IPS-18c (cell line): ENCODE results near the gene LENG9.
A peak's percentile ranks its signal among the peaks of the same experiment; 100 is the strongest.
"Not testable (repeated sequence)": the region's sequence is repeated elsewhere in the genome, so short reads cannot be mapped to it uniquely, and the experiment has no call there.

Experiments
- H3K4me3 ChIP-seq: 2 replicates; pipeline ENCODE4 v1.7.0; 2013; ENCODE audit warnings: low read depth, mild to moderate bottlenecking, low read length, moderate library complexity; ENCODE audit not compliant: insufficient read depth
- H3K9me3 ChIP-seq: one replicate; pipeline ENCODE4 v1.6.1; 2013; ENCODE audit warnings: mild to moderate bottlenecking, low read length, moderate library complexity; ENCODE audit not compliant: control insufficient read depth, insufficient read depth

The LENG9 gene

DNA sequence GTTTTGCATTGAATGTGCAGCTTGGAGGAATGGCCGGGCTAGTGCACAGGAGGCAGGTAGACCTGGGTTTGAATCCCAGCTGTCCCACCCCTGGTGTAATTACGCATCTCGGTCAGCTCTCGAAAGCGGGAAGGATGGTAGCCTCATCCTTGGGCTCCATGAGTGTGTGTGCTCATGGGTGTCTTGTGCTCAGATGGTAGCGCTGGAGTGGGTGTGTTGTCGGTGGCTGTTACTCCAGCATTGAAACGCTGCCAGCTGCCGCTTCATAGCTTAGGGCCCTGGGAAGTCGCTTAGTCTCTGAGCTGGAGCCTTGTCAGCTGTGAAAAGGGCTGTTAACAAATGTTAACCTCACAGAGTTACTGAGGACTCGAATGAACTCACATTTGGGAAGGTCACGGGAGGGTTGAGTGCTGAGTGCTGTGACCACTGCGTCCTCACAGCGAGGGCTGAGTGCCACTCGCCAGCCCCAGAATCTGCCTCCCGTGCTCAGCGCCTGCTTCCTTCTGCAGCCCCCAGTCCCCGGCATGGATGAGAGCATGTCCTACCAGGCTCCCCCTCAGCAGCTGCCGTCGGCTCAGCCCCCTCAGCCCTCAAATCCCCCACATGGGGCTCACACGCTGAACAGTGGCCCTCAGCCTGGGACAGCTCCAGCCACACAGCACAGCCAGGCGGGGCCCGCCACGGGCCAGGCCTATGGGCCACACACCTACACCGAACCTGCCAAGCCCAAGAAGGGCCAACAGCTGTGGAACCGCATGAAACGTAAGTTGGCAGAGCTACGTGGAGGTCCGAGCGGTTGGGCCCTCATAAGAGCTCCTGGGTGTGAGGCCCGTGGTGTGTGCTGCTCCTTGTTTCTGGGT is 9.4 kb downstream of the LENG9 start:
- H3K4me3 ChIP-seq = no peak overlapping the region

DNA sequence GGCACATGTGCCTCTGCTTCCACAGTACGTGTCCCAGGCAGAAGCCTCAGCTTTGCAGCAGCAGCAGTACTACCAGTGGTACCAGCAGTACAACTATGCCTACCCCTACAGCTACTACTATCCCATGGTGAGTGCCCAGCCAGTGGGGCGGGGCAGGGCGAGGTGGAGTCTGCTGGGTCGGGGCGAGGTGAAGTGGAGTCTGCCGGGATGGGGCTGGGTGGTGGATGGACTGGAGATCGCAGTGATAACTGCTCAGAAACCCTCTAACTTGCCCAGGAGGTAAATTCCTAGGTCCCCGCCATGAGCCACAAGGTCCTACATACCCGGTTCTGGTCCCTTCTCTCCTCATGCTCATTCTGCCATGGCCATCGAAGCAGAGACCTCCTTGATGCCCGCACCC is 11.0 kb downstream of the LENG9 start:
- Histone ChIP-seq H3K9me3 (no peaks in the 10 kb centered on the region), H3K4me3 (no peak overlapping the region)

More for the DNA sequence above, 9.4 kb downstream of the LENG9 start:
- H3K9me3 ChIP-seq = no peaks in the 10 kb centered on the region

DNA sequence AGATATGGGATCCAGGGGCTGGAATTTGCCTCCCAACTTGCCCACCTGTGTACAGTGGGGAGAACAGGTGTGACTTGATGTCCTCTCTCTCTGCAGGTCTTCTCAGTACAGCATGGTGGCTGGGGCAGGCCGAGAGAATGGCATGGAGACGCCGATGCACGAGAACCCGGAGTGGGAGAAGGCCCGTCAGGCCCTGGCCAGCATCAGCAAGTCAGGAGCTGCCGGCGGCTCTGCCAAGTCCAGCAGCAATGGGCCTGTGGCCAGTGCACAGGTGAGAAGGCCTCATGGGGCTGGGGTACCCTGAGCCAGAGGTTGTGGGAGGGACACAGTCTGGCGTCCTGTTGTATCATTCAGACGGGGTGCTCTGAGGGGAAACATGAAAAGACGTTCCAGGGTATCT is 11.6 kb downstream of the LENG9 start:
- H3K9me3 ChIP-seq = no peaks in the 10 kb centered on the region
- no peak overlapping the region for H3K4me3 ChIP-seq

DNA sequence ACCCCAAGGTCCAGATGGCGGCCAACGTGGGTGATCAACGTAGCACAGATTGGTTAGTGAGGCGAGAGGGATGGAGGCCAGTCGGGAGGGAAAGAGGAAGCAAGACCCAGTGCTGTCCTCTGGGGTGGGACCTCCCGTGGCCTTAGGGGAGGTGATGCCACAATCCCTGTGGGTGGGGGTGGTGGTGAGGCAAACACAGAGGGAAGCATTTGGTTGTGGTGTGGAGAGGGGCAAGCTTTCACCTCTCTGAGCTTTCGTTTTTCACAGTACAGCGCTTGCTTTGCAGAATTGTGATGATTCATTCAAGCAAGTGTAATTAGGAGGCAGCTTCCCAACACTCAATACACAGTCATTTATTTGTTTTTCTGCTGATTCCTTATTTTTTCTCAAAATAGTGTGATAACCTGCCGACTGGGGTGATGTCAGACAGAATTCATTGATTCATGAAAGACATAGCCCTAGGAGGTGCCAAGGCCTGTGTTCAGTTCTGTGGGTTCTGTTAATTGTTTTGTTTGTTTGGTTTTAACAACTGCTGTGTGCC is 12.2 kb downstream of the LENG9 start:
- H3K9me3 ChIP-seq = no peaks in the 10 kb centered on the region
- H3K4me3 ChIP-seq = no peak overlapping the region

DNA sequence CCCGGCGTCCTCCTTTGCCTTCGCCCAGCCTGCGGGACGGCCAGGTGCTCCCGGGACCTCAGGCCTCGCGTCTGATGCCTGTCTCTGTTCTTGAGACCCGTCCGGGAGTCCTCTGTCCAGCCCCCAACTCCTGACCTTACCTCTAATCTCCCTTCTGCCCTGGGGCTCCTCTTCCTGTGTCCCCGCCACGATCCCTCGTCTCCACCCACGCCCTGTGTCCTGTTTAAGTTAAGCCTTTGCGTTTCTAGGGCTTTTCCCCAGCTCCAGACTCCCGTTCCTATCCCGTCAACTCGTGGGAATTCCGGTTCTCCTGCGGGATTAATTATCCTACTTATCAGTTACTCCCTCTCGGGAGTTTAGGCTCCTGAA is 13.9 kb downstream of the LENG9 start:
- Histone ChIP-seq H3K9me3 (no peaks in the 10 kb centered on the region), H3K4me3 (peak overlapping the region; percentile 99)

DNA sequence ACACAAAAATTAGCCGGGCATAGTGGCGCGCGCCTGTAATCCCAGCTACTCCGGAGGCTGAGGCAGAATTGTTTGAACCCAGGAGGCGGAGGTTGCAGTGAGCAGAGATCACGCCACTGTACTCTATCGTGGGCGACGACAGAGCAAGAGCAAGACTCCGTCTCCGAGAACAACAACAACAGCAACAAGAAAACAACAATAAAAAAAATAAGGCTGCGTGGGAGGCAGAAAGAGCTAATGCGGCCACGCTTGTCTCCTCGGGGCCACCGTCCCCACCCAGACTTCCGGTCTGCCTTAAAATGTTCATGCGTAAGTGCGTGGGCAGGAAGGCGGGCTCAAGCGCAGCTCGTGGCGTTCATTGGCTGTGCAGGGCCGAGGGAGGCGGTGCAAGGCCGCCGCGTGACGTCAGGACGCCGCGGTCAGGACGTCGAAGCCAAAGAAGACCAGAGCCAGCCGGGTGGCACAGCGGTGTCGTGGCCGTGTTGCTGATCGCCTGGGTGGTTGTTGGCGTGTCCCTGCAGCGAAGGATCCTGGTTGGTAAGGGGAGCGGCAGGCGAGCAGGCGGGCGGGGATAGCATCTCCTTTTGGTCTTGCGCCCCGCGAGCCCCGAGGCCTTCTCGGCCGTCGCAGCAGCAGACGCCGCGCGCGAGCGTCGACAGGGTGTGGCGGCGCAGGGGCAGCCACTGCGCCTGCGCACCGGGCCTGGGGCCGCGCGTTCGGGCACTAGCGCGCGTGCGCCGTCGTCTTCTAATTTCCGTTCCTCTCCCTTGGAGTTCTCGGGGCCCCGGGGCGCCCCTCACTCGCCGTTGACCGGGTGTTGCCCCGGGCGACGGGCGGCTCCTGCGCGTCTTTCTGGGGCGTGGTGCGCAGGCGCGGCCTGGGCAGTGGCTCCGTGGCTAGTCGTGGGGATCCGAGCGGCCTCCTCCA is 14.5 kb downstream of the LENG9 start, which contains the start of gene LENG8:
Gene LENG8, plus strand, starts transcription at position 426 of the 927 bp plus-strand sequence. CDS start 2,146 bp downstream, outside the sequence.
- Histone ChIP-seq H3K9me3 (no peaks in the 10 kb centered on the region), H3K4me3 (peak within 1 kb of the TSS; percentile 99)

DNA sequence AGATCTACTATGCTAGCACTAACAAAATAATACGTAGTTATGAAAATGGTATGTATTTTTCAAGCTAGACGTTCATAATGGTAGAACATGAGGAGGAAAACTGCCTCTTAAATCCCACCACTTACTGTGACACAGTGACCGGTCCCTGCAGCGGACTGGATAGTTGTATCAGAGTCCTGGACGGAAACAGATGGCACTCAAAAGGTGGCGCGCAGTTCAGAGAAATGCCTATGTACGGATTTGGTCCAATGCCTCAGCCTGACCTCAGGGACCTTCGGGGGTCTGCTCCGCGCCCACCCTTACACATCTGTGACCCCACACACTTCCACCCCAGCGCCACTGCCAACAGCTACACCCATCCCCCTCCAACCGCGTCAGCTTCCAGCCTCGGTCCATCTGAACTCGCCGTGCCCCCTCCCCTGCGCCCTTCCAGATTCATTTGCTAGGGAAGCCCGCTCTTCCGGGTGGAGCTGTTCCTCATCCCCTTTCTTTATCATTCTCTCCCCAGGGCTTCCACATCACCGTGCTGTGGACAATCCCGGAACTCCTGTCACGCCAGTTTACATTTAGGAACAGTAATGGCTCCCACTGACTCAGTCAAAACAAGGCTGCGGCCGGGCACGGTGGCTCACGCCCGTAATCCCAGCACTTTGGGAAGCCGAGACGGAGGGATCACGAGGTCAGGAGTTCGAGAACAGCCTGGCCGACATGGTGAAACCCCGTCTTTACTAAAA is 15.4 kb downstream of the LENG9 start:
- H3K4me3 ChIP-seq = peak overlapping the region; percentile 99
- no peaks in the 10 kb centered on the region for H3K9me3 ChIP-seq

DNA sequence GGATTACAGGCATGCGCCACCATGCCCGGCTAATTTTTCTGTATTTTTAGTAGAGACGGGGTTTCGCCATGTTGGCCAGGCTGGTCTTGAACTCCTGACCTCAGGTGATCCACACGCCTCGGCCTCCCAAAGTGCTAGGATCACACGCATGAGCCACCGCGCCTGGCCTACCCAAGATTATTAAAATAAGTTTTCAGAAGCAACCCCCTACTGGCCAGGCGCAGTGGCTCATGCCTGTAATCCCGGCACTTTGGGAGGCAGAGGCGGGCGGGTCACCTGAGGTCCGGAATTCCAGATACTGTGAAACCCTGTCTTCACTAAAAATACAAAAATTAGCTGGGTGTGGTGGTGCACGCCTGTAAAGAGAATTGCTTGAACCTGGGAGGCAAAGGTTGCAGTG is 17.2 kb downstream of the LENG9 start:
- H3K9me3 ChIP-seq, H3K4me3 ChIP-seq: not testable (repeated sequence)

DNA sequence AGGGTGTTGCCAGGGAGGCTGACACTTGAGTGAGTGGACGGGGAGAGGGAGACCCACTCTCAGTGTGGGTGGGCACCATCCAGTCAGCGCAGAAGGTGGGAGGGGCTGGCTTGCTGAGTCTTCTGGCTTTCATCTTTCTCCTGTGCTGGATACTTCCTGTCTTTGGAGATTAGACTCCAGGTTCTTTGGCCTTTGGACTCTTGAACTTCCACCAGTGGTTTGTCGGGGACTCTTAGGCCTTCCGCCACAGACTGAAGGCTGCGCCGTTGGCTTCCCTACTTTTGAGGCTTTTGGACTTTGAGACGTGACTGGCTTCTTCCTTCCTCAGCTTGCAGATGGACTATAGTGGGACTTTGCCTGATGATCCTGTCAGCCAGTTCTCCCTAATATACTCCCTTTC is 18.8 kb downstream of the LENG9 start:
- H3K4me3 ChIP-seq = no peak overlapping the region
- H3K9me3 ChIP-seq = no peaks in the 10 kb centered on the region

DNA sequence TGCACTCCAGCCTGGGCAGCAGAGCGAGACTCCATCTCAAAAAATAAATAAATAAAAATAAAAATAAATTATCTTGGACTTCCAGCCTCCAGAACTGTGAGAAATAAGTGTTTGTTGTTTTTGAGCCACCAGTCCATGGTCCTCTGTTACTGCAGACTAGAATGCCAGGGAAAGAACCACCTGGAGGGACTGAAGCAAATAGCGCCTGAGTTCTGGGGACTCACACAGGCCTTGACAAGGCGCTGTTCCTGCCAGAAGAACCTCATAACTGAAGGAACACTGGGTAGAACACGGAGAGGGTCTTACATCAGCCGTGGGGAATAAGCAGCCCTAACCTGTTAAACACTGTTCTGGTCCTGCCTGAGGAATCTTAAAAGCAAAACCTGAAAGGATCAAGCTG is 22.9 kb downstream of the LENG9 start:
- H3K9me3 ChIP-seq = peaks cover 2% of the 10 kb centered on the region
- no peak overlapping the region for H3K4me3 ChIP-seq

DNA sequence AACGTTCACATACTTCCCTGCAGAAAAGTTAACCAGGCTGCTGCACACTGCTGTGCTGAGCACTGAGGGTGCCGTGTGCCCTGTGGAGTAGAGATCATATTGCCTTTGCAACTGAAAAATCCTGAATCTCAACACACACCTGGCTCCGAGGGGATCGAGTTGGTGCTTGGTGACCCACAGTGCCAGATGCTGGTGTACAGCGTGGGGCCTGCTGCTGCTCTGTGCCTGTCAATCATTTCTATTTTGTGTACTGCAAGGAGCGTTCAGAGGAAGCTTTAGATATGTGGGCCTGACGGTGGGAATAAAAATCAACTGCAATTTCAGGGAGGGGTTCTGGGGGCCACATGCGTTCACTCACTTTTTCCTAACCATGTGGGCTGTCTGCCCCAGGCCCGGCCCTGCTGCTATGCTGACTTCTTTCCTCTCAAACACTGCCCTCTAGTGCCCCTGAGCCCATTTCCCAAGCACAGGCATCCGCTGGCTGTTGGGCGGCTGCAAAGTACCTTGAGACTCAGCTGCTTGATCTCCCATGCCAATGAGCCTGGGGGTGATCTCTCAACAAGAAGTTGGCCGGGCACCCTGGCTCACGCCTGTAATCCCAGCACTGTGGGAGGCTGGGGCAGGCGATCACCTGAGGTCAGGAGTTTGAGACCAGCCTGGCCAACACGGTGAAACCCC is 24.3 kb downstream of the LENG9 start:
- no peak overlapping the region for H3K4me3 ChIP-seq

DNA sequence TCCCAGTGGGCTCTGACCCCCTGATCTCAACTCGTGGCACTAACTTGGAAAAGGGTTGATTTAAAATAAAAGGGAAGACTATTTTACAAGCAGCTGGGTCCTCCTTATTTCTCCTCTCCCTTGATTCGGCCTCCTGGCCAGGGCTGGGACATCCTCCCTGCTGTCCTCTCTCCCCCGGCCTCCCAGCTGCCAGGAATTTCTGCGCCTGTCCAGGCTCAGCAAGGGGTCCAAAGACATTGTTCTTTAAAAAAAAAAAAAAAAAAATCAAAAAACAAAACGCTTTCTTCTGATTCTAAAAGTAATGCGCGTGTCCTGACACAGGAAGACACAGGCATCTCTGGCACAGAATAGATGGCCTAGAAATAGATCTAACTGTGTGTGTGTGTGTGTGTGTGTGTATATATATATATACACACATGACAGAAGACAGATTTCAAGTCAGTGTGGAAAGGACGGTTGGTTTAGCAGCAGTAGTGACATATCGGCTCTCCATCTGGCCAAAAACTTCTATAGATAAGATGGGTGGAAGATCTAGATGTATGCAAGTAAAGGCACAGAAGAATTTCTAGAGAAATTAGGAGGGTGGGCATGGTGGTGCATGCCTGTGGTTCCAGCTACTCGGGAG is 26.8 kb downstream of the LENG9 start:
- H3K4me3 ChIP-seq = 0 out of 2 replicates have a peak overlapping the region, but pooled peaks have one; percentile 9
- H3K9me3 ChIP-seq = peaks cover 2% of the 10 kb centered on the region

More for the DNA sequence above, 24.3 kb downstream of the LENG9 start:
- H3K9me3 ChIP-seq = peaks cover 2% of the 10 kb centered on the region

DNA sequence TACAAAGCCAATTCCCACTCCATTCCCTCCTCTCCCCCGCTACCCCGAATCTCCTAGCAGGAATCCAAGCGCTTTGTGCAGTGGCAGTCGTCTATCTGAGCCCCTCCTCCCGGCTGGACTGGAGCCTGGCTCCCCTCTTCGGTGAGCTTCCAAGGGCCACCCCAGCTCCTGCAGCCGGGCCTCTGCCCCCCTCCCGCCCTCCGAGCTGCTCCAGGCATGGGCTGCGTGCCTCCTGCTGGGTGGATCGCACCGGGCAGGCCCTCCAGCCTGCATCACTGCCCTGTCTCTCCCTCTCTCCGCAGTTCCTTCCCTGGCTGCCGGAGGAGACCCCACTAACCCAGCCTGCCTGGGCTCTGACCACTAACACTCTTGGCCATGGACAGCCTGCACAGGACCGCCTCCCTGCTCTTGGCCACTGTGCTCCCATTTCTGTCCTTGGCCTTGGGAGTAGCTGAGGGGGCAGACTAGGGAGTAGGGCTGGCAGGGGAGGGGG is 27.5 kb downstream of the LENG9 start:
- peak overlapping the region; percentile 9; the same call in 1 of the 2 replicates for H3K4me3 ChIP-seq
- H3K9me3 ChIP-seq = peaks cover 2% of the 10 kb centered on the region

DNA sequence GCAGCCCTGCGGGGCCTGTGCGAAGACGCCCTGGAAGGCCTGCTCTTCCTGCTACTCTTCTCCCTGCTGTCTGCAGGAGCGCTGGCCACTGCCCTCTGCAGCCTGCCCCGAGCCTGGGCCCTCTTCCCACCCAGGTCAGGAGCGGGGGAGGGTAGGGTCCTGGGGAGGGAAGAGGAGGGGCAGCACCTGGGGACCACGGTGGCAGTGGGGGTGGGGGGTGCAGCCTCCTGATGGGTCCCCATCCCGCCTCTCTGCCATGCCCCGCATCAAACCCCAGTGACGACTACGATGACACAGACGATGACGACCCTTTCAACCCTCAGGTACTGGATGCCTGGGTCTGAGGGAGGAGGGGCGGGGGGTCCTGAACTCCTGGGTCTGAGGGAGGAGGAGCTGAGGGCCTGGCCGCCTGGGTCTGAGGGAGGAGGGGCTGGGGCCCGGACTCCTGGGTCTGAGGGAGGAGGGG is 28.0 kb downstream of the LENG9 start:
- peaks cover 2% of the 10 kb centered on the region for H3K9me3 ChIP-seq
- H3K4me3 ChIP-seq = peak overlapping the region; percentile 9; the same call in 1 of the 2 replicates

DNA sequence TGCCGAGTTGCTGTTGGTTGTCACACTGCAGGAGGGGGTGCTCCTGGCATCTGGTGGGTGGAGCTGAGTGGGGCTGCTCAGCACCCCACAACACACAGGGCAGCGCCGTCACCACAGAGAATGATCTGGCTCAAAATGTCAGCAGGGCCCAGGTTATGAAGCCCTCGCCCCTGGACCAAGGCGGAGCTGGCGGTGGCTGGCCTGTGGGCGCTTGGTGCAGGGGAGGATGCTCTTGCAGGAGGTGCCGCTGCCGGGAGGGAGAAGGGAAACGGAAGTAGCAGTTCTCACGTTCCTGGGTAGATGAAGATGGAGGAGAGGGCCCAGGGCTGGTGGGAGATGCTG is 28.7 kb downstream of the LENG9 start:
- Histone ChIP-seq H3K4me3 (no peak overlapping the region), H3K9me3 (peaks cover 2% of the 10 kb centered on the region)
